GM12878 (cell line): ENCODE data around the gene SLC2A9. TPM values are rescaled to one million over a fixed set of nuclear protein-coding genes. Genes with fewer than 3 reads are reported as not detected.

Source experiments
- ATAC-seq: fragments of 200-7000 bp; cut with Tn5 transposase; 3 replicates; pipeline ENCODE4 v1.9.1; 2020; ENCODE audit warnings: mild to moderate bottlenecking, moderate library complexity
- BruUV-seq: library from RNA; stranded (reverse); fragments of 400-500 nt; replicated peaks from 2 replicates; lab custom pipeline; 2021; lab: Mats Ljungman, UMichigan
- CTCF ChIA-PET: fragments of 300-600 bp; sonication (Branson Sonifier 250); formaldehyde crosslinking; extraction: SDS; loops from one replicate; lab custom pipeline; 2021; ENCODE audit warnings: inconsistent platforms; lab: Yijun Ruan, JAX
- POLR2A ChIA-PET: fragments of 350-600 bp; formaldehyde crosslinking; extraction: SDS; loops from one replicate; lab custom pipeline; 2021; ENCODE audit warnings: inconsistent platforms; lab: Charles Lee
- RAD21 ChIA-PET: fragments of 300-600 bp; sonication (Branson Sonifier 250); formaldehyde crosslinking; loops from one replicate; lab custom pipeline; 2023; ENCODE audit warnings: antibody characterized with exemption; ENCODE audit not compliant: unreplicated experiment; lab: Charles Lee
- SMC1A ChIA-PET: fragments of 300-600 bp; sonication (Branson Sonifier 250); formaldehyde crosslinking; loops from one replicate; lab custom pipeline; 2023; ENCODE audit not compliant: unreplicated experiment, uncharacterized antibody; lab: Charles Lee
- DNase-seq: peaks from one replicate; pipeline ENCODE4 v3.0.0-alpha.2; 2011; ENCODE audit warnings: low read depth, low spot score
- FAIRE-seq: peaks from 3 replicates; lab custom pipeline; 2011; peaks lifted over from hg19 to GRCh38; lab: Jason Lieb, UNC
- H2AFZ ChIP-seq: 2 replicates; pipeline ENCODE4 v1.6.0; 2011; ENCODE audit warnings: low read depth, low read length, control low read depth; ENCODE audit not compliant: control insufficient read depth
- H3K27ac ChIP-seq: 2 replicates; pipeline ENCODE4 v1.5.1; 2011; ENCODE audit warnings: control low read depth; ENCODE audit not compliant: control insufficient read depth, insufficient read depth
- H3K27me3 ChIP-seq, 2 experiments: replicated peaks in 1 of 2; 2 replicates each; pipeline versions ENCODE4 v1.6.0 to v1.6.1; 2011; ENCODE audit warnings: low read length in 1 of 2; ENCODE audit not compliant: control insufficient read depth in 2 of 2, insufficient read depth in 2 of 2
- H3K36me3 ChIP-seq, 2 experiments: 2 replicates each; pipeline ENCODE4 v1.5.1; 2011; ENCODE audit warnings: low read length in 1 of 2; ENCODE audit not compliant: control insufficient read depth in 2 of 2, insufficient read depth in 2 of 2
- H3K4me1 ChIP-seq: 2 replicates; pipeline ENCODE4 v1.6.1; 2011; ENCODE audit warnings: mild to moderate bottlenecking, low read length, moderate library complexity, mixed read lengths; ENCODE audit not compliant: control insufficient read depth, insufficient read depth
- H3K4me2 ChIP-seq: 2 replicates; pipeline ENCODE4 v1.6.0; 2011; ENCODE audit warnings: control low read depth; ENCODE audit not compliant: control insufficient read depth, insufficient read depth
- H3K4me3 ChIP-seq: fragments of 200-600 bp; sonication (generic); 2 replicates; pipeline ENCODE4 v1.5.1; 2016
- H3K79me2 ChIP-seq: 2 replicates; pipeline ENCODE4 v1.6.0; 2011; ENCODE audit warnings: low read length; ENCODE audit not compliant: control insufficient read depth, insufficient read depth
- H3K9ac ChIP-seq: 2 replicates; pipeline ENCODE4 v1.8.0; 2011; ENCODE audit warnings: low read length, control low read depth, mixed read lengths; ENCODE audit not compliant: control insufficient read depth, insufficient read depth
- H3K9me3 ChIP-seq: replicated peaks from 3 replicates; pipeline ENCODE4 v1.5.1; 2011; ENCODE audit warnings: mild to moderate bottlenecking, low read length; ENCODE audit not compliant: control insufficient read depth, insufficient read depth
- H4K20me1 ChIP-seq: 2 replicates; pipeline ENCODE4 v1.6.0; 2011; ENCODE audit not compliant: control insufficient read depth, insufficient read depth
- ETV6 ChIP-seq, 2 experiments: fragments of 450-650 bp in 1 of 2; IDR thresholded peaks in 1 of 2; conservative IDR thresholded peaks in 1 of 2; 2 replicates each; pipeline ENCODE4 v1.6.1; 2014; ENCODE audit warnings: antibody characterized with exemption in 1 of 2, borderline replicate concordance in 1 of 2, low read depth in 1 of 2, mild to moderate bottlenecking in 1 of 2, moderate library complexity in 1 of 2
- HSF1 ChIP-seq: fragments of 150-350 bp; IDR thresholded peaks from 2 replicates; pipeline ENCODE4 v1.6.1; 2014; ENCODE audit warnings: mild to moderate bottlenecking, low read depth, low read length
- KLF5 ChIP-seq: fragments of 450-650 bp; IDR thresholded peaks from 2 replicates; pipeline ENCODE4 v1.6.1; 2014; ENCODE audit warnings: mild to moderate bottlenecking; ENCODE audit not compliant: partially characterized antibody
- MYB ChIP-seq: fragments of 150-350 bp; IDR thresholded peaks from 2 replicates; pipeline ENCODE4 v1.6.1; 2014; ENCODE audit warnings: mild to moderate bottlenecking, low read depth, low read length, borderline replicate concordance
- PAX5 ChIP-seq: IDR thresholded peaks from 2 replicates; pipeline ENCODE4 v1.6.1; 2011; ENCODE audit warnings: low read depth, low read length, borderline replicate concordance
- WGBS: methylation state at CpG from one replicate; pipeline ENCODE4 v1.1.6; 2016; ENCODE audit warnings: low lambda C conversion rate; ENCODE audit not compliant: insufficient replicate concordance, insufficient coverage; ENCODE audit errors: missing lambda C conversion rate; 5-methylcytosine and 5-hydroxymethylcytosine counted together
- in situ Hi-C: fragments of 300-500 bp; cut with MboI; formaldehyde crosslinking; loops from 9 replicates; pipeline ENCODE4 v1.14.3; 2018; ENCODE audit warnings: mixed read lengths
- intact Hi-C: fragments of 100-400 bp; cut with micrococcal nuclease; formaldehyde crosslinking; loops from one replicate; pipeline ENCODE4 v1.14.2; 2022; ENCODE audit not compliant: unreplicated experiment
- polyA plus RNA-seq, 11 experiments: library from polyadenylated mRNA; depleted of rRNA in 4 of 11; unstranded in 6 of 11; stranded (reverse) in 5 of 11; fragments of >200 nt; fragmentation: Nextera tagmentation in 4 of 11; fragmentation: Illumina TruSeq in 1 of 11; extraction: Ambion mirVana in 4 of 11; extraction: Trizol in 1 of 11; gene quantifications; 1 replicate in 1 of 11; 2 replicates in 10 of 11; pipeline versions ENCODE4 v1.2.1 to v1.2.3, GENCODE V29; 2011 to 2016; ENCODE audit warnings: inconsistent platforms in 2 of 11, missing spikeins in 2 of 11, low read depth in 1 of 11
- total RNA-seq, 4 experiments: library from RNA; depleted of rRNA in 3 of 4; stranded (reverse); fragments of >200 nt in 3 of 4; fragmentation: Illumina TruSeq in 1 of 4; extraction: Trizol in 1 of 4; gene quantifications; 2 replicates each; pipeline versions ENCODE4 v1.2.1 to v1.2.3, GENCODE V29; 2013 to 2021

Gene SLC2A9
- total and polyA plus RNA-seq, 10 of the 15 experiments (the other 5 are each of a cell fraction or from before 2014, with no cell fraction given): 0.28 to 2.8 (median 1.2) TPM

GRCh38 chr4:9942921-9943600, 78.2 kb downstream of the SLC2A9 start:
- Histone ChIP-seq H3K4me2 (no peak overlapping the region), H3K36me3 (no peaks in the 10 kb centered on the region), H3K27ac (no peak overlapping the region), H3K27me3 (no peaks in the 10 kb centered on the region), H3K4me3 (no peak overlapping the region), H3K9me3 (no peaks in the 10 kb centered on the region), H3K79me2 (no peaks in the 10 kb centered on the region), H3K4me1 (no peaks in the 10 kb centered on the region), H3K9ac (no peak overlapping the region), H4K20me1 (no peaks in the 10 kb centered on the region), H2AFZ (no peak overlapping the region)
- ATAC-seq (no peak), DNase-seq (no peak), FAIRE-seq (no peak)
- in situ Hi-C loops: no loop called here
- SMC1A ChIA-PET: interaction anchor here (2.5 kb wide), 1 partner anchor 72 kb away, joined by 12 read pairs; no protein-coding TSS in a partner anchor
- no TSS peak for BruUV-seq
- intact Hi-C loops: no loop called here
- POLR2A ChIA-PET: no interaction called here
- no peak for TF ChIP-seq ETV6 (conservative IDR thresholded peaks at IDR 0.05 in 1 of 2, IDR thresholded peaks at IDR 0.05 in 1 of 2; ENCODE audit: borderline replicate concordance in 1 of 2, low read depth in 1 of 2)
- no peak for TF ChIP-seq KLF5
- TF ChIP-seq HSF1: no peak
- TF ChIP-seq MYB: no peak
- TF ChIP-seq PAX5: no peak
- 75% methylated on average over 10 of the region's 10 CpGs for WGBS
- CTCF ChIA-PET: interaction anchor here (7.7 kb wide), 1 partner anchor 72 kb away, joined by 57 read pairs; no protein-coding TSS in a partner anchor
- RAD21 ChIA-PET: interaction anchor here (1.3 to 5.2 kb wide), 2 partner anchors 19 to 71 kb away, joined by 3 to 28 read pairs; no protein-coding TSS in a partner anchor
